Right atrium auricular region (tissue), 2 donors: ENCODE measurements around the gene PNMA8A. TPM values are rescaled to one million over a fixed set of nuclear protein-coding genes. Genes with fewer than 3 reads are reported as not detected.

Source experiments
- DNase-seq: peaks from one replicate; pipeline ENCODE4 v3.0.0-alpha.2; 2019; ENCODE audit warnings: low spot score
- H3K27ac ChIP-seq, 2 donors: fragments of 200-600 bp; sonication (generic); 1 replicate in 1 of 2; 2 replicates in 1 of 2; pipeline ENCODE4 v1.5.1; 2016 to 2019
- H3K27me3 ChIP-seq, 2 donors: fragments of 200-600 bp; sonication (generic); one replicate each; pipeline versions ENCODE4 v1.5.1 to v1.6.0; 2017 to 2019
- H3K36me3 ChIP-seq: fragments of 200-600 bp; sonication (generic); one replicate; pipeline ENCODE4 v1.5.1; 2016
- H3K4me1 ChIP-seq, 2 donors: fragments of 200-600 bp; sonication (generic); one replicate each; pipeline versions ENCODE4 v1.5.1 to v1.6.0; 2017 to 2019
- H3K4me3 ChIP-seq, 2 donors: fragments of 200-600 bp; sonication (generic); 1 replicate in 1 of 2; 2 replicates in 1 of 2; pipeline ENCODE4 v1.5.1; 2017 to 2019; ENCODE audit warnings: mild to moderate bottlenecking in 1 of 2, moderate library complexity in 1 of 2
- H3K9me3 ChIP-seq, 2 donors: fragments of 200-600 bp; sonication (generic); one replicate each; pipeline ENCODE4 v1.5.1; 2019
- CTCF ChIP-seq, 2 donors: fragments of 200-600 bp; sonication (generic); IDR thresholded peaks; one replicate each; pipeline ENCODE4 v1.5.1; 2019; ENCODE audit warnings: antibody characterized with exemption in 2 of 2
- total RNA-seq, 2 donors: library from RNA; depleted of rRNA; stranded (reverse); fragments of >200 nt; gene quantifications; one replicate each; pipeline ENCODE4 v1.1.0, GENCODE V29; 2016

The PNMA8A gene
- total RNA-seq, 2 donors from 2014 or later: 9.9 to 16.6 TPM

- no peak for TF ChIP-seq CTCF (IDR thresholded peaks at IDR 0.05)
- Histone ChIP-seq H3K9me3 (no peaks in the 10 kb centered on the region), H3K27ac (no peak overlapping the region), H3K27me3 (no peaks in the 10 kb centered on the region), H3K4me1 (peaks cover 0 to 9% of the 10 kb centered on the region in 2 donors), H3K36me3 (no peaks in the 10 kb centered on the region), H3K4me3 (no peak overlapping the region)
- no peak for DNase-seq
Measured at GRCh38 chr19:46423188-46423587, 48.2 kb downstream of the PNMA8A start.

GRCh38 chr19:46422344-46422743 is 49.0 kb downstream of the PNMA8A start:
- H3K4me3 ChIP-seq: no peak overlapping the region
- H3K27ac ChIP-seq: no peak overlapping the region
- H3K36me3 ChIP-seq: no peaks in the 10 kb centered on the region
- DNase-seq: no peak
- H3K9me3 ChIP-seq: no peaks in the 10 kb centered on the region
- H3K4me1 ChIP-seq: peaks cover 0 to 9% of the 10 kb centered on the region in 2 donors
- no peaks in the 10 kb centered on the region for H3K27me3 ChIP-seq
- no peak for TF ChIP-seq CTCF (IDR thresholded peaks at IDR 0.05)

GRCh38 chr19:46420056-46420455 is 51.3 kb downstream of the PNMA8A start:
- peak overlapping the region in 1 of 2 donors; percentile 35 for H3K27ac ChIP-seq

More at GRCh38 chr19:46420056-46420455, 51.3 kb downstream of the PNMA8A start:
- no peak for DNase-seq
- H3K9me3 ChIP-seq: no peaks in the 10 kb centered on the region
- TF ChIP-seq CTCF (IDR thresholded peaks at IDR 0.05): no peak
- no peaks in the 10 kb centered on the region for H3K36me3 ChIP-seq
- no peak overlapping the region for H3K4me3 ChIP-seq
- peaks cover 0 to 14% of the 10 kb centered on the region in 2 donors for H3K4me1 ChIP-seq
- no peaks in the 10 kb centered on the region for H3K27me3 ChIP-seq

Other genes starting within 250 kb of the PNMA8A start
- not detected for gene IGFL1, start 241.8 kb downstream of the PNMA8A start, total RNA-seq
- gene HIF3A, start 174.5 kb downstream of the PNMA8A start, total RNA-seq: 100 to 1,000 TPM in 1 of 2 donors, 10 to 100 TPM in 1; 73.1 to 123 TPM
- 10 to 100 TPM; 59.1 to 84.3 TPM for gene PPP5C, start 124.5 kb downstream of the PNMA8A start, total RNA-seq
- gene CCDC8, start 58.0 kb downstream of the PNMA8A start, total RNA-seq: 10 to 100 TPM; 30.4 to 34.6 TPM
- not detected for gene PNMA8C, start 42.6 kb downstream of the PNMA8A start, total RNA-seq
- gene PNMA8B, start 24.3 kb upstream of the PNMA8A start, total RNA-seq: 1 to 10 TPM; 1.0 to 1.7 TPM
- gene CALM3, start 129.8 kb upstream of the PNMA8A start, total RNA-seq: 100 to 1,000 TPM; 210 to 296 TPM
- 10 to 100 TPM in 1 of 2 donors, 1 to 10 TPM in 1; 7.0 to 20.6 TPM for gene PTGIR, start 153.5 kb upstream of the PNMA8A start, total RNA-seq
- not detected for gene GNG8, start 164.6 kb upstream of the PNMA8A start, total RNA-seq
- 10 to 100 TPM; 23.5 to 25.9 TPM for gene DACT3, start 189.6 kb upstream of the PNMA8A start, total RNA-seq
- 10 to 100 TPM in 1 of 2 donors, 1 to 10 TPM in 1; 8.6 to 19.2 TPM for gene PRKD2, start 245.6 kb upstream of the PNMA8A start, total RNA-seq